C4-2B (cell line): ENCODE measurements around the gene LAPTM5.

Experiments
- ZFX ChIP-seq: fragments of 450-650 bp; IDR thresholded peaks from 2 replicates; pipeline ENCODE4 v1.6.1; 2017
- TF ChIP-seq, protein P1 (sequence below): fragments of 450-650 bp; conservative IDR thresholded peaks from 2 replicates; pipeline ENCODE4 v1.5.1; 2017; ENCODE audit warnings: mild to moderate bottlenecking

DNA sequence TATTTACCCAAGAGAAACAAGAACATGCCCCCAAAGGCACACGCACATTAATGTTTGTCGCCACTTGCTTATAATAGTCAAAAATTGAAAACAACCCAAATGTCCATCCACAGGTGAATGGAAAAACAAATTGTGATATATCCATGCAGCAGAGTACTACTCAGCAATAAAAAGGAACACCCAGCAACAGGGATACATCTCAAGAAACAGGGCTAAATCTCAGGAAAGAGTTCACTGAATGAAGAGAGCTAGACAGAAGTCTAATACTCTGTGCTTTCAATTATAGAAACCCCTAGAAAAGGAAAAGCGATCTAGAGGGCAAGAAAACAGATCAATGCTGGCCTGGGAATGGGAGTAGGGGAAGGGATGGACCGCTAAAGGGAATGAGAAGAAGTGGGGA lies 36.7 kb upstream of the LAPTM5 start:
- TF ChIP-seq, protein P1, sequence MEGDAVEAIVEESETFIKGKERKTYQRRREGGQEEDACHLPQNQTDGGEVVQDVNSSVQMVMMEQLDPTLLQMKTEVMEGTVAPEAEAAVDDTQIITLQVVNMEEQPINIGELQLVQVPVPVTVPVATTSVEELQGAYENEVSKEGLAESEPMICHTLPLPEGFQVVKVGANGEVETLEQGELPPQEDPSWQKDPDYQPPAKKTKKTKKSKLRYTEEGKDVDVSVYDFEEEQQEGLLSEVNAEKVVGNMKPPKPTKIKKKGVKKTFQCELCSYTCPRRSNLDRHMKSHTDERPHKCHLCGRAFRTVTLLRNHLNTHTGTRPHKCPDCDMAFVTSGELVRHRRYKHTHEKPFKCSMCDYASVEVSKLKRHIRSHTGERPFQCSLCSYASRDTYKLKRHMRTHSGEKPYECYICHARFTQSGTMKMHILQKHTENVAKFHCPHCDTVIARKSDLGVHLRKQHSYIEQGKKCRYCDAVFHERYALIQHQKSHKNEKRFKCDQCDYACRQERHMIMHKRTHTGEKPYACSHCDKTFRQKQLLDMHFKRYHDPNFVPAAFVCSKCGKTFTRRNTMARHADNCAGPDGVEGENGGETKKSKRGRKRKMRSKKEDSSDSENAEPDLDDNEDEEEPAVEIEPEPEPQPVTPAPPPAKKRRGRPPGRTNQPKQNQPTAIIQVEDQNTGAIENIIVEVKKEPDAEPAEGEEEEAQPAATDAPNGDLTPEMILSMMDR, result no peak
- no peak for TF ChIP-seq ZFX
